Activated T-helper 2 cell treated with anti-CD3 and anti-CD28 coated beads, Interferon-gamma antibody, Interleukin-2, Interleukin-4, amounts not matched to agents 10 μg/mL and 5 μg/mL and 100 μg/mL, durations not matched to agents 14 hours and 24 hours and 36 hours (primary cell): ENCODE data around the gene VIPR2. TPM values are rescaled to one million over a fixed set of nuclear protein-coding genes. Genes with fewer than 3 reads are reported as not detected.
"Not testable (repeated sequence)": the region's sequence is repeated elsewhere in the genome, so short reads cannot be mapped to it uniquely, and the experiment has no call there.

Experiments used
- DNase-seq: peaks from one replicate; pipeline ENCODE4 v3.0.0; 2021; ENCODE audit warnings: low spot score
- H3K27ac Mint-ChIP-seq: one replicate; pipeline ENCODE4 v1.8.0; 2021; ENCODE audit warnings: mixed read lengths
- H3K27me3 Mint-ChIP-seq: one replicate; pipeline ENCODE4 v1.8.0; 2021; ENCODE audit warnings: low read depth, mixed read lengths
- H3K36me3 Mint-ChIP-seq: one replicate; pipeline ENCODE4 v1.8.0; 2021; ENCODE audit warnings: low read depth, mixed read lengths
- H3K4me1 Mint-ChIP-seq: one replicate; pipeline ENCODE4 v1.8.0; 2021; ENCODE audit warnings: low read depth, mixed read lengths
- H3K4me3 Mint-ChIP-seq: one replicate; pipeline ENCODE4 v1.8.0; 2021; ENCODE audit warnings: low read depth, mild to moderate bottlenecking, moderate library complexity, mixed read lengths
- H3K9me3 Mint-ChIP-seq: one replicate; pipeline ENCODE4 v1.8.0; 2021; ENCODE audit warnings: mixed read lengths
- intact Hi-C: fragments of 100-400 bp; cut with micrococcal nuclease; formaldehyde crosslinking; loops from one replicate; pipeline ENCODE4 v1.15.1; 2023
- total RNA-seq: library from RNA; stranded (reverse); gene quantifications from 2 replicates; pipeline ENCODE4 v1.2.3, GENCODE V29; 2022

Gene VIPR2
- 3.1 and 4.2 TPM in 2 replicates for total RNA-seq

- Mint-ChIP-seq H3K27me3 (peaks cover 33% of the 10 kb centered on the region), H3K36me3 (peaks cover 10% of the 10 kb centered on the region), H3K27ac (no peak within 1 kb of the TSS), H3K9me3 (no peaks in the 10 kb centered on the region), H3K4me3 (peak within 1 kb of the TSS; percentile 75), H3K4me1 (peaks cover 10% of the 10 kb centered on the region)
- intact Hi-C loops, result loop anchor here (5.0 kb wide), 2 partner anchors 52 to 93 kb away; no protein-coding TSS in a partner anchor
- DNase-seq, result peak; percentile 16
Measured at GRCh38 chr7:159144758-159145489, at the start of gene VIPR2. TSS of gene VIPR2 (minus strand) at chr7:159144867. CDS start at chr7:159144771, 96 bp downstream.

- no peak overlapping the region for H3K27ac Mint-ChIP-seq
- no peak for DNase-seq
Measured at GRCh38 chr7:159193543-159194090, 49.0 kb upstream of the VIPR2 start.

GRCh38 chr7:159192725-159193453 lies 48.2 kb upstream of the VIPR2 start:
- no peak overlapping the region for H3K4me3 Mint-ChIP-seq
- no peak for DNase-seq
- H3K36me3 Mint-ChIP-seq, result no peaks in the 10 kb centered on the region
- intact Hi-C loops, result no loop called here
- H3K4me1 Mint-ChIP-seq, result peaks cover 31% of the 10 kb centered on the region
- peaks cover 7% of the 10 kb centered on the region for H3K27me3 Mint-ChIP-seq
- H3K9me3 Mint-ChIP-seq, result no peaks in the 10 kb centered on the region
- H3K27ac Mint-ChIP-seq, result no peak overlapping the region

More at GRCh38 chr7:159193543-159194090, 49.0 kb upstream of the VIPR2 start:
- no peak overlapping the region for H3K4me3 Mint-ChIP-seq
- H3K36me3 Mint-ChIP-seq, result no peaks in the 10 kb centered on the region
- intact Hi-C loops, result no loop called here
- H3K9me3 Mint-ChIP-seq, result no peaks in the 10 kb centered on the region
- H3K4me1 Mint-ChIP-seq, result peaks cover 38% of the 10 kb centered on the region
- H3K27me3 Mint-ChIP-seq, result peaks cover 2% of the 10 kb centered on the region

- H3K27me3 Mint-ChIP-seq, result peaks cover 7% of the 10 kb centered on the region
- H3K4me3 Mint-ChIP-seq, result no peak overlapping the region
- intact Hi-C loops, result no loop called here
- peaks cover 5% of the 10 kb centered on the region for H3K9me3 Mint-ChIP-seq
- no peak for DNase-seq
- no peaks in the 10 kb centered on the region for H3K36me3 Mint-ChIP-seq
- H3K4me1 Mint-ChIP-seq, result peaks cover 23% of the 10 kb centered on the region
- H3K27ac Mint-ChIP-seq, result no peak overlapping the region
Measured at GRCh38 chr7:159192013-159192412, 47.3 kb upstream of the VIPR2 start.

- Mint-ChIP-seq H3K27me3 (peaks cover 14% of the 10 kb centered on the region), H3K4me3 (no peak overlapping the region), H3K4me1 (peaks cover 17% of the 10 kb centered on the region), H3K27ac (no peak overlapping the region), H3K36me3 (peaks cover 4% of the 10 kb centered on the region), H3K9me3 (peaks cover 12% of the 10 kb centered on the region)
- intact Hi-C loops, result no loop called here
- DNase-seq, result no peak
Measured at GRCh38 chr7:159191236-159191635, 46.6 kb upstream of the VIPR2 start.

GRCh38 chr7:159188011-159188410 lies 43.3 kb upstream of the VIPR2 start:
- Mint-ChIP-seq H3K36me3 (peaks cover 4% of the 10 kb centered on the region), H3K4me1 (peaks cover 6% of the 10 kb centered on the region), H3K9me3 (peaks cover 26% of the 10 kb centered on the region), H3K4me3 (no peak overlapping the region), H3K27me3 (peaks cover 38% of the 10 kb centered on the region), H3K27ac (no peak overlapping the region)
- no peak for DNase-seq
- intact Hi-C loops, result no loop called here

GRCh38 chr7:159179241-159179640 lies 34.6 kb upstream of the VIPR2 start:
- no peak overlapping the region for H3K4me3 Mint-ChIP-seq
- H3K27me3 Mint-ChIP-seq, result peaks cover 18% of the 10 kb centered on the region

GRCh38 chr7:159177284-159177953 lies 32.8 kb upstream of the VIPR2 start:
- intact Hi-C loops, result no loop called here
- Mint-ChIP-seq H3K36me3 (peaks cover 5% of the 10 kb centered on the region), H3K4me3 (no peak overlapping the region), H3K27ac (no peak overlapping the region), H3K4me1 (peaks cover 7% of the 10 kb centered on the region), H3K9me3 (peaks cover 41% of the 10 kb centered on the region), H3K27me3 (peaks cover 10% of the 10 kb centered on the region)
- no peak for DNase-seq

More at GRCh38 chr7:159179241-159179640, 34.6 kb upstream of the VIPR2 start:
- no peak for DNase-seq
- H3K4me1 Mint-ChIP-seq, result peaks cover 7% of the 10 kb centered on the region
- H3K9me3 Mint-ChIP-seq, result peaks cover 33% of the 10 kb centered on the region
- intact Hi-C loops, result no loop called here
- no peak overlapping the region for H3K27ac Mint-ChIP-seq
- peaks cover 5% of the 10 kb centered on the region for H3K36me3 Mint-ChIP-seq

- peak overlapping the region; percentile 60 for H3K27ac Mint-ChIP-seq
- H3K9me3 Mint-ChIP-seq, result peaks cover 38% of the 10 kb centered on the region
- no peak overlapping the region for H3K4me3 Mint-ChIP-seq
- no peak for DNase-seq
- peaks cover 7% of the 10 kb centered on the region for H3K4me1 Mint-ChIP-seq
- H3K36me3 Mint-ChIP-seq, result peaks cover 5% of the 10 kb centered on the region
- intact Hi-C loops, result no loop called here
- H3K27me3 Mint-ChIP-seq, result peaks cover 10% of the 10 kb centered on the region
Measured at GRCh38 chr7:159175792-159176191, 31.1 kb upstream of the VIPR2 start.

GRCh38 chr7:159175100-159175499 lies 30.4 kb upstream of the VIPR2 start:
- H3K4me3 Mint-ChIP-seq, DNase-seq, intact Hi-C loops, H3K27me3 Mint-ChIP-seq, H3K27ac Mint-ChIP-seq, H3K36me3 Mint-ChIP-seq, H3K4me1 Mint-ChIP-seq: not testable (repeated sequence)
- peaks cover 35% of the 10 kb centered on the region for H3K9me3 Mint-ChIP-seq

- peaks cover 7% of the 10 kb centered on the region for H3K4me1 Mint-ChIP-seq
- peaks cover 27% of the 10 kb centered on the region for H3K9me3 Mint-ChIP-seq
- no peak overlapping the region for H3K4me3 Mint-ChIP-seq
- no peak for DNase-seq
- peaks cover 5% of the 10 kb centered on the region for H3K36me3 Mint-ChIP-seq
- intact Hi-C loops, result no loop called here
- no peak overlapping the region for H3K27ac Mint-ChIP-seq
- no peaks in the 10 kb centered on the region for H3K27me3 Mint-ChIP-seq
Measured at GRCh38 chr7:159172400-159172799, 27.7 kb upstream of the VIPR2 start.

- Mint-ChIP-seq H3K4me3 (no peak overlapping the region), H3K27ac (no peak overlapping the region), H3K4me1 (peaks cover under 1% of the 10 kb centered on the region), H3K27me3 (no peaks in the 10 kb centered on the region), H3K36me3 (peaks cover under 1% of the 10 kb centered on the region), H3K9me3 (peaks cover 14% of the 10 kb centered on the region)
- intact Hi-C loops, result no loop called here
- DNase-seq, result no peak
Measured at GRCh38 chr7:159169391-159169790, 24.7 kb upstream of the VIPR2 start.
